ENCODE data around the gene NDRG2.

GRCh38 chr14:21072031-21072473, 47.2 kb upstream of the NDRG2 start:
- TF ChIP-seq SUZ12 (IDR thresholded peaks at IDR 0.05; ENCODE audit: extremely low read depth, insufficient read depth, insufficient read length) (no peak), ZNF274 (IDR thresholded peaks at IDR 0.05; ENCODE audit: low read depth, low read length) (no peak)

All from NT2/D1 (cell line).